OCI-LY3 (cell line): ENCODE results near the gene SEC14L1.
"Not testable (repeated sequence)": the region's sequence is repeated elsewhere in the genome, so short reads cannot be mapped to it uniquely, and the experiment has no call there.

Experiments
- H2AFZ ChIP-seq: fragments of 200-600, 300-600 bp; shearing (Covaris generic); 2 replicates; pipeline ENCODE4 v1.6.0; 2014; ENCODE audit warnings: antibody characterized with exemption, low read depth, low read length
- H3K27ac ChIP-seq: fragments of 200-600, 300-600 bp; sonication (generic); 2 replicates; pipeline ENCODE4 v1.5.1; 2014; ENCODE audit warnings: mild to moderate bottlenecking, low read length, moderate library complexity, mixed read lengths
- H3K27me3 ChIP-seq: fragments of 200-600, 300-600 bp; sonication (generic); 2 replicates; pipeline ENCODE4 v1.6.1; 2014; ENCODE audit warnings: low read depth, low read length, mixed read lengths
- H3K36me3 ChIP-seq: fragments of 200-600, 300-600 bp; sonication (generic); replicated peaks from 2 replicates; pipeline ENCODE3; 2014; ENCODE audit warnings: low read depth, low read length, mixed read lengths
- H3K4me1 ChIP-seq: fragments of 300-600, 200-600 bp; sonication (generic); 2 replicates; pipeline ENCODE4 v1.6.1; 2014; ENCODE audit warnings: low read length, mixed read lengths
- H3K4me2 ChIP-seq: fragments of 200-600, 300-600 bp; sonication (generic); 2 replicates; pipeline ENCODE4 v1.6.1; 2014; ENCODE audit warnings: low read length, mixed read lengths
- H3K4me3 ChIP-seq: fragments of 300-600, 200-600 bp; sonication (generic); 2 replicates; pipeline ENCODE4 v1.5.1; 2014; ENCODE audit warnings: antibody characterized with exemption, mild to moderate bottlenecking, low read length, moderate library complexity
- H3K79me2 ChIP-seq: fragments of 300-600, 200-600 bp; shearing (Covaris generic); 2 replicates; pipeline ENCODE4 v1.6.1; 2014; ENCODE audit warnings: mild to moderate bottlenecking, low read length, mixed read lengths
- H3K9ac ChIP-seq: fragments of 300-600, 200-600 bp; shearing (Covaris generic); 2 replicates; pipeline ENCODE4 v1.6.0; 2014; ENCODE audit warnings: mild to moderate bottlenecking, low read length, moderate library complexity
- H3K9me3 ChIP-seq: fragments of 200-600, 300-600 bp; shearing (Covaris generic); 2 replicates; pipeline ENCODE4 v1.6.1; 2014; ENCODE audit warnings: low read length, mixed read lengths; ENCODE audit not compliant: insufficient read depth
- H4K20me1 ChIP-seq: fragments of 200-600, 300-600 bp; sonication (generic); 2 replicates; pipeline ENCODE4 v1.6.1; 2016; ENCODE audit warnings: low read length, mixed read lengths; ENCODE audit not compliant: insufficient read depth
- EZH2phosphoT487 ChIP-seq: fragments of 200-600 bp; shearing (Covaris generic); IDR thresholded peaks from 2 replicates; pipeline ENCODE4 v1.6.1; 2018; ENCODE audit warnings: antibody characterized with exemption, mixed run types, low read depth
- TF ChIP-seq, protein P1 (sequence below): fragments of 200-600, 300-600 bp; sonication (generic); IDR thresholded peaks from 2 replicates; pipeline ENCODE4 v1.5.1; 2014; ENCODE audit warnings: antibody characterized with exemption, low read length, low read depth

SEC14L1 gene

DNA sequence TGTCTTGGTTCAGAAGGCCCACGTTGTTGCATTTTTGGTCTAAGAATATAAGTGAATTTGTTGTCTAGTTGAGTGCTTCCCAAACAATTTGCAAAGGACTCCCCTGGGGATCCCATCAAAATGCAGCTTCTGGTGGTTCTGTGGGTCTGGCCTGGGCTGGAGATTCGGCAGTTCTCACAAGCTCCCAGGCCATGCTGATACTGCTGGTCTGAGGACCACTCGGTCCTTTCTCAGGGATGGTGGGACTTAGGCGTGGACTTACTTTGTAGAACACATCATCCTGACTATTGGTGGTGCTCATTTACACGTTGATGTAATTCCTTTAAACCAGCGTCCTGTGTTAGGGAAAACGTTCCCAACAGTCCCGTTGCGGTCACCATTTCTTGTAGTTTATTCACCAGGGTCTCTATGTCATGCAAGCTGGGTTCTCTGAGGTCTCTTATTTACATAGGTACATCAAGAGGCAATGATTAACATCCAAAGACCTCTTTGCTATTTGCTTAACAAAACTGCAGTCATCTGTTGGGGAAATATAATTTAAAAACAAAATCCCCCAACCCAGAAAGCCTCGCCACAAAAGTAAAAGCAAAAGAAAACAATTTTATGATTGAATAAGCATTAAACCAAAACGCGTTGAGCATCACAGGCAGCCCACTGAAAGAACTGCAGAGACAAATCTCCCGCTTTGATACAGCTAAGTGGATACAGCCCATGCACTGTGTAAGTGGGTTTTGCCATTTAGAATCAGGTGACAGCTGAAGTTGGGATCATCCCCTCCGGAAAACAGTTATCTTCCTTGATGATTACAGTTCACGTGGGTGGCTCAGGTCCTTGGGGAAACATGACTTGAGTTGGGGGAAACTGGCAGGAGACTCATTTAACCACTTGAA, 39.0 kb upstream of the SEC14L1 start:
- peak overlapping the region; percentile 46; the same call in 1 of the 2 replicates for H3K27ac ChIP-seq
- peaks cover 34% of the 10 kb centered on the region for H3K36me3 ChIP-seq
- H3K4me2 ChIP-seq, result peak overlapping the region; percentile 52
- peak overlapping the region; percentile 8; the same call in 1 of the 2 replicates for H3K4me3 ChIP-seq
- peaks cover 3% of the 10 kb centered on the region; the same call in 1 of the 2 replicates for H4K20me1 ChIP-seq
- H3K9me3 ChIP-seq, result no peaks in the 10 kb centered on the region
- no peak overlapping the region for H3K9ac ChIP-seq
- H2AFZ ChIP-seq, result no peak overlapping the region
- no peak for TF ChIP-seq EZH2phosphoT487
- TF ChIP-seq, protein P1, sequence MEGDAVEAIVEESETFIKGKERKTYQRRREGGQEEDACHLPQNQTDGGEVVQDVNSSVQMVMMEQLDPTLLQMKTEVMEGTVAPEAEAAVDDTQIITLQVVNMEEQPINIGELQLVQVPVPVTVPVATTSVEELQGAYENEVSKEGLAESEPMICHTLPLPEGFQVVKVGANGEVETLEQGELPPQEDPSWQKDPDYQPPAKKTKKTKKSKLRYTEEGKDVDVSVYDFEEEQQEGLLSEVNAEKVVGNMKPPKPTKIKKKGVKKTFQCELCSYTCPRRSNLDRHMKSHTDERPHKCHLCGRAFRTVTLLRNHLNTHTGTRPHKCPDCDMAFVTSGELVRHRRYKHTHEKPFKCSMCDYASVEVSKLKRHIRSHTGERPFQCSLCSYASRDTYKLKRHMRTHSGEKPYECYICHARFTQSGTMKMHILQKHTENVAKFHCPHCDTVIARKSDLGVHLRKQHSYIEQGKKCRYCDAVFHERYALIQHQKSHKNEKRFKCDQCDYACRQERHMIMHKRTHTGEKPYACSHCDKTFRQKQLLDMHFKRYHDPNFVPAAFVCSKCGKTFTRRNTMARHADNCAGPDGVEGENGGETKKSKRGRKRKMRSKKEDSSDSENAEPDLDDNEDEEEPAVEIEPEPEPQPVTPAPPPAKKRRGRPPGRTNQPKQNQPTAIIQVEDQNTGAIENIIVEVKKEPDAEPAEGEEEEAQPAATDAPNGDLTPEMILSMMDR, result no peak
- peaks cover 33% of the 10 kb centered on the region for H3K4me1 ChIP-seq
- H3K79me2 ChIP-seq, result 0 out of 2 replicates have a peak, but pooled peaks cover 3% of the 10 kb centered on the region
- H3K27me3 ChIP-seq, result no peaks in the 10 kb centered on the region

DNA sequence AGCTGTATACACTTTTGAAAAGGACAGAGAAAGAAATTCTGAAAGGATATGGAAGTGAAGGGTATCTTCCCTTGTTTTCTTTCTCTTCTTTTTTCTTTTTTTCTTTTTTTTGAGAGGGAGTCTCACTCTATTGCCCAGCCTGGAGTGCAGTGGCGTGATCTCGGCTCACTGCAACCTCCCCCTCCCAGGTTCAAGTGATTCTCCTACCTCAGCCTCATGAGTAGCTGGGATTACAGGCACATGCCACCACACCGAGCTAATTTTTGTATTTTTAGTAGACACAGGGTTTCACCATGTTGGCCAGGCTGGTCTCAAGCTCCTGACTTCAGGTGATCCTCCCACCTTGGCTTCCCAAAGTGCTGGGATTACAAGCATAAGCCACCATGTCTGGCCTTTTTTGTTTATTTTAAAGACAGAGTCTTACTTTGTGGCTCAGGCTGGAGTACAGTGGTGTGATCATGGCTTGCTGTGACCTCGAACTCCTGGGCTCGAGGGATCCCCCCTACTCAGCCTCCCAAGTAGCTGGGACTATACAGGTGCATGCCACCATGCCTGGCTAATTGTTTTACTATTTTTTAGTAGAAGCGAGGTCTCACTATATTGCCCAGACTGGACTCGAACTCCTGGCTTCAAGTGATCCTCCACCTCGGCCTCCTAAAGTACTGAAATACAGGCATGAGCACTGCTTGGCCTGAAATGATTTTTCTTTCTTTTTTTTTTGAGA, 38.2 kb upstream of the SEC14L1 start:
- H3K9me3 ChIP-seq, H3K27me3 ChIP-seq, H3K9ac ChIP-seq, H2AFZ ChIP-seq, H4K20me1 ChIP-seq, H3K79me2 ChIP-seq: not testable (repeated sequence)
- Histone ChIP-seq H3K4me1 (peaks cover 39% of the 10 kb centered on the region), H3K4me3 (peak overlapping the region; percentile 8; the same call in 1 of the 2 replicates), H3K36me3 (peaks cover 29% of the 10 kb centered on the region), H3K27ac (peak overlapping the region; percentile 46; the same call in 1 of the 2 replicates), H3K4me2 (peak overlapping the region; percentile 52)

DNA sequence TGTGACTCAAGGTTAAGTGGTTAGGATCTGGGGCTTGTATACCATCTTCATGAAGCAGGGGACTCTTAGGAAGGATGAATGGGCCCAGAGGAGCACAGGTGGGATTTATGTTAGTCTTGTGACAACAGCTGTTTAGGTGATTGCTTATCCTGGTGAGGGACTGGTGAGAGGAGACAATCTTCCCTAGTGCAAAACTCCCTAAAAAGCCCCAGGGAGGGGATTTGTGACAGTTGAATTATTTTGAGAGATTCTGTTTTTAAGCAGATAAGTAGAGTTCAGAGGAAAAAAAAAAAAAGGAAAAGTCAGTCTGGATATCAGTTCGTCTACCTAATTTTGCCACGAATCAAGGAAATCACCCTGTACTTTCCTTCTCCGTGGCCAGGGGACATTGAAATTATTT, 35.1 kb upstream of the SEC14L1 start:
- Histone ChIP-seq H3K27ac (no peak overlapping the region), H3K36me3 (peaks cover 8% of the 10 kb centered on the region), H3K4me2 (no peak overlapping the region), H3K79me2 (no peaks in the 10 kb centered on the region), H3K9ac (no peak overlapping the region), H3K9me3 (no peaks in the 10 kb centered on the region), H3K4me1 (peaks cover 59% of the 10 kb centered on the region), H4K20me1 (no peaks in the 10 kb centered on the region), H3K4me3 (no peak overlapping the region), H2AFZ (no peak overlapping the region), H3K27me3 (no peaks in the 10 kb centered on the region)
- no peak for TF ChIP-seq EZH2phosphoT487
- TF ChIP-seq, protein P1, result no peak

DNA sequence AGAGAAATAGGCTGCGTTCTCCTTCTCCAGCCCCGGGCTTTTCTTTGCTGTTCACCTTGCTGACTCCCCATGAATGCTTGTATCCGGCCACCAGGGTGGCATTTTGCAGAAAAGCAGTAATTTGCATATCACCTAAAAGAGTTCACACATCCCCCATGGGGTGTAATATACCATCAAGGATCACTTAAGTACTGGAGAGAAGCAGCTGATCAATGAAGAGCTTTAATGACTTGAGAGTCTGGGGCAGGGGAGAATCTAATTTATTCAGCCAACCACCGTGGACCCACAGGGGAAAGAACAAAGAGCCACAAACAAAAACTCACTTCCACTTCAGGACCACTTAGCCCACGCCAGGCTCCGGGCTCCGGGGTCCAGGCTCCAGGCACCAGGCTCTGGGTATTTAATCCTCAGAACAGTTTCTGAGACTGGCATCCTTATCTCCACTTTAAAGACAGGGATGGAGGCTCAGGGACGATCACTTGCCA, 33.9 kb upstream of the SEC14L1 start:
- H4K20me1 ChIP-seq, result no peaks in the 10 kb centered on the region
- peaks cover 51% of the 10 kb centered on the region for H3K4me1 ChIP-seq
- no peaks in the 10 kb centered on the region for H3K9me3 ChIP-seq
- H3K79me2 ChIP-seq, result no peaks in the 10 kb centered on the region
- no peak for TF ChIP-seq EZH2phosphoT487
- TF ChIP-seq, protein P1, result peak; percentile 17; the same call in 1 of the 2 replicates
- H3K27me3 ChIP-seq, result no peaks in the 10 kb centered on the region
- peaks cover 3% of the 10 kb centered on the region for H3K36me3 ChIP-seq
- H3K9ac ChIP-seq, result peak overlapping the region; percentile 49
- no peak overlapping the region for H2AFZ ChIP-seq
- peak overlapping the region; percentile 33; the same call in 1 of the 2 replicates for H3K27ac ChIP-seq
- H3K4me2 ChIP-seq, result peak overlapping the region; percentile 96
- peak overlapping the region; percentile 73 for H3K4me3 ChIP-seq
